GM21786 (cell line): ENCODE data around the gene HSPD1.
"Not testable (repeated sequence)": the region's sequence is repeated elsewhere in the genome, so short reads cannot be mapped to it uniquely, and the experiment has no call there.

Source experiments
- ATAC-seq: cut with Tn5 transposase; IDR thresholded peaks from one replicate; pipeline ENCODE4 v1.9.1; 2021; ENCODE audit not compliant: unreplicated experiment

The HSPD1 gene

DNA sequence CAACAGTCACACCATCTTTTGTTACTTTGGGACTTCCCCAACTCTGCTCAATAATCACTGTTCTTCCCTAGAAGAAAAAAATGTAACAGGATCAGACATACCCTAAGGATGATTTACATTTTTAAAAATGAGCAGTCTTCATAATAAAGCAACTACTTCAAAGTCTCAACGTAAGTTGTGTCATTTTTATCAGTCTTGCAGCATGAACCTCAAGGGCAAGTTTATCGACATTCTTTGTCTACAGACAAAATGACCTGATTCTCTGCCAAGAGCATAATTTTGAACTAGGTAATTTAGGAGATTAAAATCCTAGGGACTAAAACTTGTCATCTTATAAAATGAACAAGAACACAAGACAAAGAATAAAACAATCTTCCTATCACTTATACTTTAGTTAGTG, 2.3 kb downstream of the HSPD1 start:
- ATAC-seq = no peak

DNA sequence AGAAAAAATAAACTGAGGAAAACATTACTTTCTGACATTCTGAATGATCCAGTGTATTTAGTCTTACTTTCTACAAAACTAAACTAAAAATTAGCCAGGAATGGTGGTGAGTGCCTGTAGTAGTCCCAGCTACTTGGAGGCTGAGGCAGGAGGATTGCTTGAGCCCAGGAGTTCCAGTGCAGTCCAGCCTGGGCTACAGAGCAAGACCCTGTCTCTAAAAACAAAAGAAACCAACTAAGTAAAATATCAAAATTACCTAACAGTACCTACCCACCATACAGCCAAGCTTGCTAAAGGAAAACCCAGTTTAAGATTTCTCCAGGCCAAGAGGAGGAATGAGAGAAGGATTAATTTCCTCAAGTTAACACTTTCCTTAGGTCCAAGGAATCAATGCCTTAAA, 2.9 kb downstream of the HSPD1 start:
- ATAC-seq = no peak

DNA sequence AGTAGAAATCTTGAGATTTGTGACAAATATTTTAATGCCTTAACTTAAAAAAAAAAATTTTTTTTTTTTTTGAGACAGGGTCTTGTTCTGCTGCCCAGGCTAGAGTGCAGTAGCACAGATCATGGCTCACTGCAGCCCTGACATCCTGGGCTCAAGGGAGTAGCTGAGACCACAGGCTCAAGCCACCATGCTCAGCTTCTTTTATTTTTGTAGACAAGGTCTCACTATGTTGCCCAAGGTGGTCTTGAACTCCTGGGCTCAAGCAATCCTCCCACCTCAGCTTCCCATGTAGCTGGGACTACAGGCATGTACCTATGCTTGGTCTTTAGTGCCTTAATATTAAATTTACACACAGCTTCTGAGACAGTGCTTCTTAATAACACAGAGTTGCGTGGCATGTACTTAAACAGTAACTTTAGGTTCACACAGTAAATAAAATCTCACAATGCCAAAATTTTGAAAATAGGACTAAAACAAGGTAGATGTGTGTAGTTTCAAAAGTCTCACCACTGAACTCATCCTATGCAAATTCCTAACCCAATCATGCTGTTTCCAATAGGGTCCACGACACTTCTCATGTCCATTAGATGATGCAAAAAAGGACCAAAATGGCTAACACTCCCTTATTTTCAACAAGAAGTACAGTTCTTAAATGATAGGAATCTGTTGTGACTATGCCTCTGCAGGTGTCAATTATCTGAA, 4.1 kb downstream of the HSPD1 start:
- ATAC-seq = no peak

DNA sequence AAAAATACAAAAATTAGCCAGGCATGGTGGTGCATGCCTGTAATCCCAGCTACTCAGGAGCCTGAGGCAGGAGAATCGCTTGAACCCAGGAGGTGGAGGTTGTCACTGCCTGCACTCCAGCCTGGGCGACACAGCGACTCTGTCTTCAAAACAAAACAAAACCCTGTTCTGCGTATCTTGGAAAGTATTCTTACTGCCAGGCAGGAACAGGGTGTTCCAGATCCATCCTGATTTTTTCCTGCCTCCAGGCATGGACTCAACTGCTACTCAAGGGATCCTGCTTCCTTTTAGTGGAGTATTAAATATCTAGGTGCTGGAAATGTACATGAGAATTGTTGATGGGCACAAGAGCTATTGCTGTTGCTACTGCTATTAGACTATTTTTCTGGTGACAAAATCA, 12.3 kb downstream of the HSPD1 start:
- no peak for ATAC-seq

DNA sequence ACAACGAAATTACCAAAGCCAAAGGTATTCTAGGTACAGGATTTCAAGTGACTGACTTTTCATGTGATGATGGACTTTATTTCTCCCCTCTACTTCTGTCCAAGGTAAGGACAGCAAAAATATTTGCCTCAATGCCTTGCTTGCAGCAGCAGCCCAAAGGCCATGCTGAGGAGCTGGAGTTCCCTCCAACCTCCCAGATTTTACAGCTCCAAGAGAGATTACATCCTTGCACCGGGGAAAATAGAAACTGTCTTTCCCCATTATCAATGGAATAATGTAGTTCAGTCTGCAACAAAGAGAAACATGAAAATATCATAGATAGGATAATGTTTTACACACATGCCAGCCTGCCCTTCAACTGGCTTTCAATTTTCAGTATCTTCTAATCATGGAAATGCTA, 13.5 kb downstream of the HSPD1 start:
- no peak for ATAC-seq

DNA sequence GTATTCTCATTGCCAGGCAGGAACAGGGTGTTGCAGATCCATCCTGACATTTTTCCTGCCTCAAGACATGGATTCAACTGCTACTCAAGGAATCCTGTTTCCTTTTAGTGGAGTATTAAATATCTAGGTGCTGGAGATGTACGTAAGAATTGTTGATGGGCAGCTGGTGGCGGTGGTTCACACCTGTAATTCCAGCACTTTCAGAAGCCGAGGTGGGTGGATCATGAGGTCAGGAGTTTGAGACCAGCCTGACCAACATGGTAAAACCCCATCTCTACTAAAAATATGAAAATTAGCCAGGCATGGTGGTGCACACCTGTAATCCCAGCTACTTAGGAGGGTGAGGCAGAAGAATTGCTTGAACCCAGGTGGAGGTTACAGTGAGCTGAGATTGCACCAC, 15.4 kb downstream of the HSPD1 start:
- not testable (repeated sequence) for ATAC-seq

DNA sequence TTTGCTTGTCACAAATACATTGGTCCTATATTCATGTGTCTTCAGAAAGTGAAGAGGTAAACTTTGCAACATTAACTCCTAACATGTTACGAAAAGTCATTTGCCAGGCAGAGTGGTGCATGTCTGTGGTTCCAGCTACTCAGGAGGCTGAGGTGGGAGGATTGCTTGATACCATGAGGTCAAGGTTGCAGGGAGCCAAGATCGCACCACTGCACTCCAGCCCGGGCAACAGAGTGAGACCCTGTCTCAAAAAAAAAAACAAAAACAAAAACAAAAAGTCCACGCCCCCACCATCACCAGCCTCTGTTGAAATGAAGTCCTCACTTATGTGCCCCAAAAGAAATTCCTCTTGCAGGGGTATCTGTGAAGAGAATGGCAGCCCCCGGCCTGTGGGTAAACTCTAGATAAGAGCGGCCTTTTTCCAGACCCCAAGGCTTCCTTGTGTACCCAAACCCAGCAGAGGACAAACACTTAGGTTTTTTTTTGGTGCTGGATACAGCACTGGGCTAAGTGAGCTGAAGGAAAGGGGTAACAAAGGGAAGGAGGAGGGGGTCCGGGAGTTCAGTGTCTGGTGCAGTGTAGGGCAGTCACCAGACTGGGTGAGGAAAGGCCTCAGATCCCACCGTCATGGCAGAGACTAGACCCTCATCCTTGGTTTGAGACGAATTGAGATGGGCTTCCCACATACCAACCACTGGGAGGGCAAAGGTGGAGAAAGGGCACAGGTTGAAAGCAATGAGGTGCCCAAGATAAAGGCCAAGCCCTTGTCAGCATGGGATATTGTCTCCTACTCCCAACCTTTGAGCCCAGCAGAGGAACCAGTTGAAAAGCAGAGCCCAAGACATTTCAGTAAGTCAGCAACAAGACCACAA, 19.2 kb downstream of the HSPD1 start:
- ATAC-seq = no peak

DNA sequence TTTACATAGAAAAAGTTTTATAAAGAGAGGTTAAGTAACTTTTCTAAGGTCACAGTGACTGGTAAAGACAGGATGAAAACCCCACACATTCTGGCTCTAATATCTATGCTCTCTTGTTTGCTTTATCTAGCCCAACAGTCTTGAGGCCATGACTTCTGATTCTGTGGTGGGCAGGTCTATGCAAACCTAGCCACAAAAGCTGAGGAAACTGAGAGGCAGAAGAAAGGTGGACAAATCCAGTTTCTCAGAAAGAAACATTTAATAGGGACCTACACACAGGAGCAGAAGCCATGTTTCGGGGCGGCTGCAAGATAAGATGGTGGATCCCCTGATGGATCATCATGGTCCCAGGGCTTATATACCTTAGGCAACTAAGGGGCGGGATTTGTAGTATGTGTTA, 21.8 kb downstream of the HSPD1 start:
- ATAC-seq = no peak

DNA sequence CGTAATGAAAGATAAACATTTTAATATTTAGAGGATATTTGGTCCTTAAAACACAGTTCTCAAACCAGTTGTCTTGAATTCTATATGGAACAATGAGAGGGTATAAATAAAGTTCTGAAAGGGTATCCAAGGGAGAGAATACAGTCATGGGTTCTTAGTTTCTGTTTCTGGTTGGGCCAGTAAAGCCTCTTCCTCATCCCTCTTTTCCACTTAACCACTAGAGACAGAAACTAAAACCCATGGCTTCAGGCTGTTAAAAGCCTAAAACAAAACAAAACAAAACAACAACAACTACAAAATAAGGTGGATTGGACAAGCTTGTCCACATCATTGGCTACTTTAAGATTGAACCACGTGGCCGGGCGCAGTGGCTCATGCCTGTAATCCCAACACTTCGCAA, 27.5 kb downstream of the HSPD1 start:
- ATAC-seq = no peak

DNA sequence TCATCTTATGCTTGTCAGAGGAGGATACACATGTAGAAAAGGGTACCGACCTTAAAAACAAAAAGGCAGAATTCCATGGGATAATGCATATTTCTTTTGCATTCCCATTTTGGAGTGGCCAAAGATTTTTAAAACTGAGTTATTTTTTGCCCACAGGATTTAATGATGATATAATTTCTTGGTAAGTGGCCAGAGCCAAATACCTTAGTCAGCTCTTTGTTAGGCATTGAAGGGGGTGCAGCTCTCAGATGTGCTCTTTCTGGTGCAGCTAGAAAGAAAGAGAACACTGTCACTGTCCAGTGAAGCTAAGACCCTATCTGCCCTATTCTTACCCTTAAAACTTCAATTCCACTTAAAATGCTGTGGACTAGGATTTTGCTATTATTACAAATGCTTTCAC, 35.5 kb downstream of the HSPD1 start:
- no peak for ATAC-seq

DNA sequence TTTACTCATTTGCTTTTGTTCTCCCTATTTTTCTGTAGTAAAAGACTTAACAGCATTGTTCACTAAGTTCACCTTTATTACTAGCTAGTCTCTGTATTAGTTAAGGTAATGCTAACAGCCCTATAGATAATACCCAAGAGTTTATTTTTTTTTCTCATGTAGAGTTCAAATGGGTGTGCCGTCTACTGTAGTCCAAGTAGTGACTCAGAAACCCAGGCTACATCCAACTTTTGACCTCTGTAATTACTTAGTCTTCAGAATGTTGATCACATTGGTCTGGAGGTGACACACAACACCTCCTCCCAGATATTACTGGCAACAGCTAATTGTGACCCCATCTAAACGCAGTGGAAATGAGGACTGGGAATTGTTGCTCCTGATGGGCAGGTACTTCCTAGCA, 38.6 kb downstream of the HSPD1 start:
- no peak for ATAC-seq

DNA sequence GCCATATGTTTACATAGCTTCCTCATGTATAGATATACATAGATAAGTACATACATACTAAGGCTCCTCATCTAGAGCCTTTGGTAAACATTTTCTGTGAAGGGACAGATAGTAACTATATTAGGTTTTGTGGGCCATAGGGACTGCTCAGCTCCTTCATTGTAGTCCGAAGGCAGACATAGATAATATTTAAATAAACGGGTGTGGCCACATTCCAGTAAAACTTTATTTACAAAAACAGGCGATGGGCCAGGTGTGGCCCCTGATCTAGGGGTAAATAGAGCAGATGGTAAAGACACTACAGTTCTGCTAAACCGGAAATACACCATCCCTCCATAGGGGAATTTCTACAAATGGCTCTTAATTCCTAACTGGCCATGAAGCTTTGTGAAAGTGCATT, 39.0 kb downstream of the HSPD1 start:
- ATAC-seq = no peak

DNA sequence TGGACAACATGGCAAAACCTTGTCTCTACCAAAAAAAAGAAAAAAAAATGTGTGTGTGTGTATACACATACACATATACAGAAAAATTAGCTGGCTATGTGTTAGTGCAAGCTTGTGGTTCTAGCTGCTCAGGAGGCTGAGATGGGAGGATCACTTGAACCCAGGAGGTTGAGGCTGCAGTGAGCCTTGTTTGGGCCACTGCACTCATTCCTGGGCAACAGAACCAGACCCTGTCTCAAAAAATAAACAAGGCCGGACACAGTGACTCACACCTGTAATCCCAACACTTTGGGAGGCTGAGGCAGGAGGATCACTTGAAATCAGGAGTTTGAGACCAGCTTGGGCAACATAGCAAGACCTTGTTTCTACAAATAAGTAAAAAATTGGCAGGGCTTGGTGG, 44.2 kb downstream of the HSPD1 start:
- no peak for ATAC-seq

DNA sequence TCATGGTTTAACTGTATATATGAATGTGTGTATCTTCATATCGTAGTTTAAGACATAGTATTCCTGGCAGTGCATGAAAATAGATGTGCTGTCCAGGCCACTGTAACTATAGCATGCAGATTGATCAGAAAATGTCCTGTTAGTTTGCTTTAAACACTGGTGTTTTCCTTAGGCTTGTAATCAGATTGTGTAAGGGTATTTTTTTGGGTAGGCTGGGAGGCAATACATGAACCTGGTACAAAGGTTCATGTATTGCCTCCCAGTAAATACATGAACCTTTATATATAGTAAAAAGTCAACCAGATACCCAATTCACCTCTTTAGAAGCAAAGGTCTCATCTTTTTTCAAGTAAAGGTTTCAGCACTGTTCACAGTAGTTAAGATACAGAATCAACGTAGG, 44.7 kb downstream of the HSPD1 start:
- ATAC-seq = no peak

DNA sequence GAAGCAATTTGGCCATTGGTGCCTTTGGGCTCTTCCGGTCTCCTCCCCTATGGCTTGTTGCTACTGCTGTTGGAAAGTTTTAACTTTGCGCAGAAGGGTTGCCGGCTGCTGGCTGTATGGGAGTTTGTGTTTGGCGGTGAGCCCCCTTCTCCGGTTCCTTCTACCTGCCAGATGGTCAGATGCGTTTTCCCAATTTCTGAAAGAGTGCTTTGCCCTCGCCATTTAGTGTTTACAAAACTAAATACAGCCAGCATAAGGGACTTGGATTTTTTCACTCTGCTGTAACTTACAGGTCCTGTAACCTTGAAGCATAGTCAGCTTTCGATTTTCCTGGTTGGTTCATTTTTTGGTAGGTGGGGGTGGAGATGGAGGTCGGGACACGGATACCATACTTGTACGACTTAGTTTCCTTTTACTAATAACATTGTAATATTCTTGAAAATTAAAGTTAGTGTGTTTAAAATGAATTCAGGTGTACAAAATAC, 45.7 kb downstream of the HSPD1 start:
- ATAC-seq = peak; percentile 28

DNA sequence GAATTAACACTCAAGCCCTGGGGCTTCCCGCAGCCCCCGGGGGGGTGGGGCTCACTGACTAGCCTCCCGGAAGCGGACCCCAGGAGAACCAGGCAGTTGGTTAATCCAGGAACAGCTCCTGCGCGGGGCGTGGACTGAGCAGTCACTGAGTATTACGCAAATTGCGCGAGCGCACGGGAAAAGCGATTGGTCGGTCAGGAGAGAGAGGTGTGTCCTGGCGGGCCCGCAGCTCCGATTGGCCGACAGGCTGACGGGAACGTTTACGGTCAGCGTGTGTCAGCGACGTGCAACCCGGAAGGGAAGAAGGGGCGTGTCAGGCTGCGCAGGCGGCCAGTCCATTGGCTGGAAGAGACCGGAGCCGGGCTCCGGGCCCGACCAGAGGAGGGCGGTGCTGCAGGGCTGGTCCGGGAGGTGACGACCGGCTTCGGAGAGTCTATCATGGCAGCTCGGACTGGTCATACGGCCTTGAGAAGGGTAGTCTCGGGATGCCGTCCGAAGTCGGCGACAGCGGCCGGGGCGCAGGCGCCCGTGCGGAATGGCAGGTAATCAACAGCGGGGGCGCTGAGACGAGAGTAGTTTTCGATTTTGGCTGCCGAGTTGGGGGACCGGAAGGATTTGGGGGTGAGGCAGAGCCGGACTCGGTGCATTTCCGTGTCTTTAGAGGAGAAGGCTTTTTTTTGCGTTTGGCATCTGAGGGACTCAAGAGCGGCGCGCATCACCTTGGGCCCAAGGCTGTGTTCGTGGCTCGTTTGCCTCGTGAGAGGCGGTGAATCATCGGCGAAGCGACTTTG, 46.3 kb downstream of the HSPD1 start, which contains the start of gene COQ10B:
TSS of gene COQ10B (plus strand) at position 430 of the 791 bp plus-strand sequence. CDS start at position 439, 9 bp downstream.
- peak; percentile 93 for ATAC-seq

DNA sequence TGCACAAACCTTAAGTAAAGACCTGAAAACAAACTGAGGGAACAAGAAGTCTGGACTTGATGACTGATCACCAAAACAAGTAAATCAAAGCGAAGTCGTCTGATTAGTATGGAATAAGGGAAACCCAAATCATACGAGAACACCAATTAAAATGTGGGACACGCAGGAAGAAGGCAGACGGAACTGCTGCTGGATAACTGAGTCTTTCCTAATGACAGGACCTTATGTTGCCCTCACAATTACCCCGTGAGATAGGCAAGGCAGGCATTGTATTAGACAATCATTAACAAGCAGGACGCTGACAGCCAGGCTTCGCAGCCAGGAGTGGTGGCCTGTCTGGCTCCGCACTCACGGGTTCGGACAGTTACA, 46.9 kb downstream of the HSPD1 start:
- no peak for ATAC-seq

DNA sequence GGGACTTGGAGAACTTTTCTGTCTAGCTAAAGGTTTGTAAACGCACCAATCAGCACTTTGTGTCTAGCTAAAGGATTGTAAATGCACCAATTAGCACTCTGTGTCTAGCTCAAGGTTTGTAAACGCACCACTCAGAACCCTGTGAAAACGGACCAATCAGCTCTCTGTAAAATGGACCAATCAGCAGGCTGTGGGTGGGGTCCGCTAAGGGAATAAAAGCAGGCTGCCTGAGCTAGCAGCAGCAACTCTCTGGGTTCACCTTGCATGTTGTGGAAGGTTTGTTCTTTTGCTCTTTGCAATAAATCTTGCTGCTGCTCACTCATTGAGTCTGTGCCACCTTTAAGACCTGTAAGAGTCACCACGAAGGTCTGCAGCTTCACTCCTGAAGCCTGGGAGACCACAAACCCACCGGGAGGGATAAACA, 48.7 kb downstream of the HSPD1 start:
- not testable (repeated sequence) for ATAC-seq

DNA sequence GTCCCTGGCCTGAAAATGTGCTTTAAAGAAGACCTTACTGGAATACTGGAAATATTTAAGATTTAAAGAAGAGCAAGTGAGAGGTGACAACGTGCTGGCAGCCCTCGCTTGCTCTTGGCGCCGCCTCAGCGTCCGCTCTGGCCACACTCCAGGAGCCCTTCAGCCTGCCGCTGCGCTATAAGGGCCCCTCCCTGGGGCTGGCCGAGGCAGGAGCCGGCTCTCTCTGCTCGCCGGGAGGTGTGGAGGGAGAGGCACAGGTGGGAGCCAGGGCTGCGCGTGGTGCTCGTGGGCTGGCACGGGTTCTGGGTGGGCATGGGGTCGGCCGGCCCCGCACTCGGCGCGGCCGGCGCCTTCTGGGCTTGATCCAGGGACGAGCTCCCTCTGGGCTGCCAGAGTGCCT, 49.2 kb downstream of the HSPD1 start:
- ATAC-seq = no peak

DNA sequence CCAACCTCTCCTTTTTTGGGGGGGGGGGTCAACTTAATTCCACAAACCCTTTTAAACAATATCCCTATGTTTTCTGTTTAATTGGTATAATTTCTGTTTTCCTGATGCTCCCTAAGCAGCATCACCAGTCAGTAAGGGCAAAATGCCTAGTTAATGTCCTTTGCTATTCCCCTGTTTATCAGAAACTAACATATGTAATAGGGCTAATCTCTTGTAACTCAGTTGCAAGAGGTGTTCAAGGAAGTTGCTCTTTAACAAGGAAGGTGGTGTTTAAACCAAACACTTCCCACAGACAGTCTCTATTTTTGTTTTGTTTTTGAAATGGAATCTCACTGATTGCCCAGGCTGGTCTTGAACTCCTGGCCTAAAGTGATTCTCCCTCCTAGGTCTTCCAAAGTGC, 52.8 kb downstream of the HSPD1 start:
- ATAC-seq = no peak

DNA sequence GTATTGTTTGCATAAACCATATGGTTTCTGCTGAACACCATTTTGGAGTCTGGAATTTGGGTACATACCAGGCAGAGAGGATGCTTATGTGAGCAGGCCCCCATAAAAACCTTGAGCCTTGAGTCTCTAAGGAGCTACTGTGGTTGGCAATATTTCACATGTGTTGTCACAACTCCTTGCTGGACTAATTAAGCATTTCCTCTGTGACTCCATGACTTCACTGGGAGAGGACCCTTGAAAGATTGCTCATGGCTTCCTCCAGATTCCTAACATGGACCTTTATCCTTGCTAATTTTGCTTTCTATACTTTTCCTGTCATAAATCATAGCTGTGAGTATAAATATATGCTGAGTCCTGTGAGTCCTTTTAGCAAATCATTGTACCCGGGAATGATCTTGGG, 53.9 kb downstream of the HSPD1 start:
- no peak for ATAC-seq
